ENCODE data around the gene ATAD3B. TPM values are rescaled to one million over a fixed set of nuclear protein-coding genes. Genes with fewer than 3 reads are reported as not detected.

Gene ATAD3B
- total and polyA plus RNA-seq, 10 of the 15 experiments (the other 5 are each of a cell fraction or from before 2014, with no cell fraction given) = 0.03 to 38.8 (median 23.8) TPM

DNA sequence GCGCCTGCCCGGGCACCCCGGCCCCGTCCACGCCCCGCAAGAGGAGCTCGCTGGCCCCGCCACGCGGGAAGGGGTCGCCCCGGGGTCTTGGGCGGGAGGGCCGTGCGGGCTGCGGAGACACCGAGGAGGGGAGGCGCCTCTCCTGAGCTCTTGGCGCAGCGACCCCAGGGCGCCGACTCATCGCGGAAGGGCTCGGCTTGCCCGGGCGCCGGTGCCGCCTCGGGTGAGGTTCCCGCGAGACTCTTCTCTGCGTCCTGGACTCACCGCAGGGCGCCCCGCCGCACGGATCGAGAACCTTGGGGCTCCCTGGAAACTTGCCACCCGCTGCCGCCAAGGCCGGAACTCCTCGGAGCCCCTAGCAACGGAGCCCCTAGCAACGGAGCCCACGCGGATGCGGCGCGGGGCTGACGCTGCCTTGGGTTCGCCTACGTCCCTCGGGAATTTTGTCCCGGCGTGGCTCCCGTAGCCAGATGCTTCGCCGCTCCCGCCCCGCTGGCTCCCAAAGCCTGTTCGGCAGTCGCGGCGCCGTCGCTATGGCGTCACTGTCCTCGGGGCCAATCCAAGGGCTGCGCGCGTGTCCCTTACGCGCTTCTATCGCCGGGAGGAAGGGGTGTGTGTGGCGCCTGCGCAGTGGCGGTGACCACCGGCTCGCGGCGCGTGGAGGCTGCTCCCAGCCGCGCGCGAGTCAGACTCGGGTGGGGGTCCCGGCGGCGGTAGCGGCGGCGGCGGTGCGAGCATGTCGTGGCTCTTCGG is 40.1 kb downstream of the ATAD3B start, which contains the start of gene ATAD3A (continued):
- TF ChIP-seq MYC (IDR thresholded peaks at IDR 0.05; ENCODE audit: insufficient read depth, insufficient read length, insufficient replicate concordance, low read length, severe bottlenecking) (peak; percentile 52), FOXK2 (IDR thresholded peaks at IDR 0.05) (no peak), CBX3 (IDR thresholded peaks at IDR 0.05; ENCODE audit: borderline replicate concordance, low read depth) (no peak), RUNX3 (IDR thresholded peaks at IDR 0.05; ENCODE audit: low read length) (no peak; the same call in 1 of the 2 replicates), ZBTB4 (CRISPR knock-in tag; IDR thresholded peaks at IDR 0.05) (no peak), RELA (IDR thresholded peaks at IDR 0.05; ENCODE audit: borderline replicate concordance, partially characterized antibody) (peak; percentile 16), WRNIP1 (IDR thresholded peaks at IDR 0.05; ENCODE audit: borderline replicate concordance, low read depth, low read length) (no peak), CREB1 (IDR thresholded peaks at IDR 0.05; ENCODE audit: low read depth) (peak; percentile 99), NR2F1 (conservative IDR thresholded peaks at IDR 0.05) (peak; percentile 69), TARDBP (IDR thresholded peaks at IDR 0.05; ENCODE audit: borderline replicate concordance) (no peak), IKZF2 (IDR thresholded peaks at IDR 0.05) (peak; percentile 45 to 66; a peak in 2 of 4 replicates), ZNF274 (IDR thresholded peaks at IDR 0.05; ENCODE audit: insufficient read depth, insufficient read length) (no peak), POU2F2 (IDR thresholded peaks at IDR 0.05; ENCODE audit: borderline replicate concordance, low read depth, low read length) (peak; percentile 9; the same call in 2 of the 3 replicates), ZBED1 (IDR thresholded peaks at IDR 0.05; ENCODE audit: borderline replicate concordance) (no peak), SIN3A (IDR thresholded peaks at IDR 0.05; ENCODE audit: low read depth, low read length) (peak; percentile 79; the same call in 1 of the 2 replicates), TCF3 (IDR thresholded peaks at IDR 0.05; ENCODE audit: borderline replicate concordance, insufficient read depth, low read depth, low read length) (no peak), ATF7 (IDR thresholded peaks at IDR 0.05; ENCODE audit: low read depth) (peak; percentile 52), KDM1A (IDR thresholded peaks at IDR 0.05; ENCODE audit: borderline replicate concordance) (no peak), CHD4 (IDR thresholded peaks at IDR 0.05) (no peak), PML (IDR thresholded peaks at IDR 0.05; ENCODE audit: low read length) (no peak)
- TF ChIP-seq, protein P1, sequence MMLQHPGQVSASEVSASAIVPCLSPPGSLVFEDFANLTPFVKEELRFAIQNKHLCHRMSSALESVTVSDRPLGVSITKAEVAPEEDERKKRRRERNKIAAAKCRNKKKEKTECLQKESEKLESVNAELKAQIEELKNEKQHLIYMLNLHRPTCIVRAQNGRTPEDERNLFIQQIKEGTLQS (IDR thresholded peaks at IDR 0.05; ENCODE audit: borderline replicate concordance, extremely low read depth, low read depth, low read length) = peak; percentile 57; the same call in 1 of the 2 replicates
- TF ChIP-seq, protein P2, sequence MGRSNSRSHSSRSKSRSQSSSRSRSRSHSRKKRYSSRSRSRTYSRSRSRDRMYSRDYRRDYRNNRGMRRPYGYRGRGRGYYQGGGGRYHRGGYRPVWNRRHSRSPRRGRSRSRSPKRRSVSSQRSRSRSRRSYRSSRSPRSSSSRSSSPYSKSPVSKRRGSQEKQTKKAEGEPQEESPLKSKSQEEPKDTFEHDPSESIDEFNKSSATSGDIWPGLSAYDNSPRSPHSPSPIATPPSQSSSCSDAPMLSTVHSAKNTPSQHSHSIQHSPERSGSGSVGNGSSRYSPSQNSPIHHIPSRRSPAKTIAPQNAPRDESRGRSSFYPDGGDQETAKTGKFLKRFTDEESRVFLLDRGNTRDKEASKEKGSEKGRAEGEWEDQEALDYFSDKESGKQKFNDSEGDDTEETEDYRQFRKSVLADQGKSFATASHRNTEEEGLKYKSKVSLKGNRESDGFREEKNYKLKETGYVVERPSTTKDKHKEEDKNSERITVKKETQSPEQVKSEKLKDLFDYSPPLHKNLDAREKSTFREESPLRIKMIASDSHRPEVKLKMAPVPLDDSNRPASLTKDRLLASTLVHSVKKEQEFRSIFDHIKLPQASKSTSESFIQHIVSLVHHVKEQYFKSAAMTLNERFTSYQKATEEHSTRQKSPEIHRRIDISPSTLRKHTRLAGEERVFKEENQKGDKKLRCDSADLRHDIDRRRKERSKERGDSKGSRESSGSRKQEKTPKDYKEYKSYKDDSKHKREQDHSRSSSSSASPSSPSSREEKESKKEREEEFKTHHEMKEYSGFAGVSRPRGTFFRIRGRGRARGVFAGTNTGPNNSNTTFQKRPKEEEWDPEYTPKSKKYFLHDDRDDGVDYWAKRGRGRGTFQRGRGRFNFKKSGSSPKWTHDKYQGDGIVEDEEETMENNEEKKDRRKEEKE (IDR thresholded peaks at IDR 0.05) = no peak
- TF ChIP-seq, protein P3, sequence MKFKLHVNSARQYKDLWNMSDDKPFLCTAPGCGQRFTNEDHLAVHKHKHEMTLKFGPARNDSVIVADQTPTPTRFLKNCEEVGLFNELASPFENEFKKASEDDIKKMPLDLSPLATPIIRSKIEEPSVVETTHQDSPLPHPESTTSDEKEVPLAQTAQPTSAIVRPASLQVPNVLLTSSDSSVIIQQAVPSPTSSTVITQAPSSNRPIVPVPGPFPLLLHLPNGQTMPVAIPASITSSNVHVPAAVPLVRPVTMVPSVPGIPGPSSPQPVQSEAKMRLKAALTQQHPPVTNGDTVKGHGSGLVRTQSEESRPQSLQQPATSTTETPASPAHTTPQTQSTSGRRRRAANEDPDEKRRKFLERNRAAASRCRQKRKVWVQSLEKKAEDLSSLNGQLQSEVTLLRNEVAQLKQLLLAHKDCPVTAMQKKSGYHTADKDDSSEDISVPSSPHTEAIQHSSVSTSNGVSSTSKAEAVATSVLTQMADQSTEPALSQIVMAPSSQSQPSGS (IDR thresholded peaks at IDR 0.05; ENCODE audit: low read length) = no peak
